ENCODE data around the gene SERPINH1. TPM values are rescaled to one million over a fixed set of nuclear protein-coding genes. Genes with fewer than 3 reads are reported as not detected.
A peak's percentile ranks its signal among the peaks of the same experiment; 100 is the strongest.

SERPINH1 gene
- total RNA-seq, 4 donors from 2014 or later, result 56.9 to 111 (median 95.5) TPM

DNA sequence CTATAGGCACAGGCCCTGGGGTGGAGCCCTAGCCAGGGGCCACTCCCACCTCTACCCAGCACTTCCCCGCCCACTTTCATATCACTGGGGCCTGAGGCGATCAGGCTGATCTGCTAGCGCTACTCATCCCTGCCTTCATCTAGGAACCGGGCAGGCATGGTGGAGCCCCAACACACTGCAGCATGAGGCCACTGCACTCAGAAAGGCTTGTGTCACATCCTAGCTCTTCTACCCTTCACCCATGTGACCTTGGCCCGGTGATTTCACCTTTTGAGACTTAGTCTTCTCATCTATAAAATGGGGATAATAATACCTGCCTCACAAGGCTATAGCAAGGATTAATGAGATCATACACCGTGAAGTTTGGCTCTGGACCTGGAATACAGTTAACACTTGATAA, 18.2 kb upstream of the SERPINH1 start:
- H3K9me3 ChIP-seq, result no peaks in the 10 kb centered on the region
- peaks cover 6% of the 10 kb centered on the region for H3K4me1 ChIP-seq
- H3K27me3 ChIP-seq, result no peaks in the 10 kb centered on the region
- H3K27ac ChIP-seq, result no peak overlapping the region
- 66% methylated on average over 6 of the region's 6 CpGs for WGBS
- H3K4me3 ChIP-seq, result no peak overlapping the region
- no peaks in the 10 kb centered on the region for H3K36me3 ChIP-seq
- DNase-seq (ENCODE audit: low spot score in 2 of 2), result no peak
- no peak for TF ChIP-seq EP300 (IDR thresholded peaks at IDR 0.05)
- no peak for TF ChIP-seq POLR2A (IDR thresholded peaks at IDR 0.05)
- no peak for TF ChIP-seq CTCF (IDR thresholded peaks at IDR 0.05)
- no peak for TF ChIP-seq POLR2AphosphoS5 (IDR thresholded peaks at IDR 0.05)

GRCh38 chr11:75547177-75547576, 14.9 kb upstream of the SERPINH1 start:
- no peaks in the 10 kb centered on the region for H3K9me3 ChIP-seq
- WGBS, result 97% methylated on average over 1 of the region's 1 CpG
- no peak overlapping the region for H3K4me3 ChIP-seq
- H3K36me3 ChIP-seq, result no peaks in the 10 kb centered on the region
- H3K4me1 ChIP-seq, result peaks cover 6% of the 10 kb centered on the region
- no peak for DNase-seq (ENCODE audit: low spot score in 2 of 2)
- no peaks in the 10 kb centered on the region for H3K27me3 ChIP-seq
- H3K27ac ChIP-seq, result no peak overlapping the region
- TF ChIP-seq POLR2AphosphoS5 (IDR thresholded peaks at IDR 0.05), result no peak
- no peak for TF ChIP-seq POLR2A (IDR thresholded peaks at IDR 0.05)
- TF ChIP-seq CTCF (IDR thresholded peaks at IDR 0.05), result no peak
- no peak for TF ChIP-seq EP300 (IDR thresholded peaks at IDR 0.05)

GRCh38 chr11:75547617-75548058, 14.4 kb upstream of the SERPINH1 start:
- no peaks in the 10 kb centered on the region for H3K36me3 ChIP-seq

DNA sequence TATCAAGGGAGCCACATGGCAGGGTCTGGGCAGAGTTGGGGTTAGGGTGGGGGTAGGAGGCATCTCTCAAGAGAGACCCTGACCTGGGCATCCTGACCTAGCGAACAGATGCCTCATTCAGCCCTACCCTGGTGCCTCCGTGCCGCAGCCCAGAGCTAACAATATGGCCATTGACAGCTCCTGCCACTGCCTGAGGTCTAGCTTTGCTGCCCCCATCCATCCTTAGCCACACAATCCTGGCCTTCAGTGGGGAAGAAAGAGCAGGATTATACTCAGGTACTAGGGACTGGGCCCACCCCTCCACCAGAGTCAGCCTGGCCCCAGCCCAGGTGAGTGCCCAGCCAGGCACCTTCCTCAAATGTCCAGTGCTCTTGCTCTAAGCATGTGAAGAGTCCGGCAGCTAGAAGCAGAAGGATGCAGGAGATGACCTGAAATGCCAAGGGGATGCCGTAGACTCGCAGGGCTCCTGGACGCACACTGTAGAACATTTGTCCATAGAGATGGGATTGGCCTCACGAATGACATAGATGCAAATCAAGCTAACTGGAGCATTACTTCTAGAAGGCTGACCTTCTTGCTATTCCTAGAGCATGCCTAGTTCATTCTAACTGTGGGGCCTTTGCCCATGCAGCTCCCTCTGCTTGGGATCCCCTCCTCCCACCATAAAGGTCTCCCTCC, 13.3 kb upstream of the SERPINH1 start:
- TF ChIP-seq POLR2AphosphoS5 (IDR thresholded peaks at IDR 0.05) (no peak), EP300 (IDR thresholded peaks at IDR 0.05) (no peak), CTCF (IDR thresholded peaks at IDR 0.05) (no peak), POLR2A (IDR thresholded peaks at IDR 0.05) (no peak)
- no peaks in the 10 kb centered on the region for H3K27me3 ChIP-seq
- H3K9me3 ChIP-seq, result no peaks in the 10 kb centered on the region
- WGBS, result 96% methylated on average over 8 of the region's 8 CpGs
- no peak overlapping the region for H3K27ac ChIP-seq
- H3K36me3 ChIP-seq, result no peaks in the 10 kb centered on the region
- DNase-seq (ENCODE audit: low spot score in 2 of 2), result no peak
- no peak overlapping the region for H3K4me3 ChIP-seq
- peaks cover 9% of the 10 kb centered on the region for H3K4me1 ChIP-seq

More at GRCh38 chr11:75547617-75548058, 14.4 kb upstream of the SERPINH1 start:
- no peak for DNase-seq (ENCODE audit: low spot score in 2 of 2)
- TF ChIP-seq EP300 (IDR thresholded peaks at IDR 0.05) (no peak), POLR2AphosphoS5 (IDR thresholded peaks at IDR 0.05) (no peak), POLR2A (IDR thresholded peaks at IDR 0.05) (no peak), CTCF (IDR thresholded peaks at IDR 0.05) (peak; percentile 62 to 64)
- WGBS, result 24% methylated on average over 7 of the region's 7 CpGs
- no peaks in the 10 kb centered on the region for H3K9me3 ChIP-seq
- no peaks in the 10 kb centered on the region for H3K27me3 ChIP-seq
- H3K4me1 ChIP-seq, result peaks cover 6% of the 10 kb centered on the region
- no peak overlapping the region for H3K4me3 ChIP-seq
- H3K27ac ChIP-seq, result no peak overlapping the region

- TF ChIP-seq CTCF (IDR thresholded peaks at IDR 0.05) (no peak), POLR2AphosphoS5 (IDR thresholded peaks at IDR 0.05) (no peak)
- Histone ChIP-seq H3K27me3 (no peaks in the 10 kb centered on the region), H3K9me3 (no peaks in the 10 kb centered on the region), H3K27ac (no peak overlapping the region), H3K4me3 (no peak overlapping the region), H3K36me3 (no peaks in the 10 kb centered on the region), H3K4me1 (peaks cover 16% of the 10 kb centered on the region)
- 89% methylated on average over 5 of the region's 5 CpGs for WGBS
- DNase-seq (ENCODE audit: low spot score in 2 of 2), result no peak
Measured at GRCh38 chr11:75549370-75549958, 12.6 kb upstream of the SERPINH1 start.
